ENCODE results near the gene ALS2CL.

Gene ALS2CL

GRCh38 chr3:46664971-46665762 is 28.3 kb downstream of the ALS2CL start:
- no peak for DNase-seq (ENCODE audit: low read depth in 2 of 3, low spot score in 2 of 3)

GRCh38 chr3:46664188-46664970 is 29.1 kb downstream of the ALS2CL start:
- no peak for DNase-seq (ENCODE audit: low read depth in 2 of 3, low spot score in 2 of 3)

GRCh38 chr3:46663591-46664135 is 29.8 kb downstream of the ALS2CL start:
- no peak for DNase-seq (ENCODE audit: low read depth in 2 of 3, low spot score in 2 of 3)

- DNase-seq (ENCODE audit: low read depth in 2 of 3, low spot score in 2 of 3), result no peak
Observed at GRCh38 chr3:46662771-46663551, 30.5 kb downstream of the ALS2CL start.

GRCh38 chr3:46661776-46662766 is 31.4 kb downstream of the ALS2CL start:
- DNase-seq (ENCODE audit: low read depth in 2 of 3, low spot score in 2 of 3), result no peak

- DNase-seq (ENCODE audit: low read depth in 2 of 3, low spot score in 2 of 3), result no peak
Observed at GRCh38 chr3:46660543-46661523, 32.6 kb downstream of the ALS2CL start.

- DNase-seq (ENCODE audit: low read depth in 2 of 3, low spot score in 2 of 3), result no peak
Observed at GRCh38 chr3:46660003-46660402, 33.5 kb downstream of the ALS2CL start.

GRCh38 chr3:46659285-46659684 is 34.2 kb downstream of the ALS2CL start:
- no peak for DNase-seq (ENCODE audit: low read depth in 2 of 3, low spot score in 2 of 3)

GRCh38 chr3:46656778-46657556 is 36.5 kb downstream of the ALS2CL start:
- DNase-seq (ENCODE audit: low read depth in 2 of 3, low spot score in 2 of 3), result no peak

- no peak for DNase-seq (ENCODE audit: low read depth in 2 of 3, low spot score in 2 of 3)
Observed at GRCh38 chr3:46655271-46655670, 38.2 kb downstream of the ALS2CL start.

GRCh38 chr3:46651084-46651483 is 42.4 kb downstream of the ALS2CL start:
- no peak for DNase-seq (ENCODE audit: low read depth in 2 of 3, low spot score in 2 of 3)

GRCh38 chr3:46649436-46649835 is 44.0 kb downstream of the ALS2CL start:
- no peak for DNase-seq (ENCODE audit: low read depth in 2 of 3, low spot score in 2 of 3)

GRCh38 chr3:46648096-46648495 is 45.4 kb downstream of the ALS2CL start:
- no peak for DNase-seq (ENCODE audit: low read depth in 2 of 3, low spot score in 2 of 3)

GRCh38 chr3:46646700-46647099 is 46.8 kb downstream of the ALS2CL start:
- DNase-seq (ENCODE audit: low read depth in 2 of 3, low spot score in 2 of 3), result no peak

GRCh38 chr3:46643701-46644100 is 49.8 kb downstream of the ALS2CL start:
- DNase-seq (ENCODE audit: low read depth in 2 of 3, low spot score in 2 of 3), result no peak

- DNase-seq (ENCODE audit: low read depth in 2 of 3, low spot score in 2 of 3), result no peak
Observed at GRCh38 chr3:46642971-46643370, 50.5 kb downstream of the ALS2CL start.

- DNase-seq (ENCODE audit: low read depth in 2 of 3, low spot score in 2 of 3), result no peak
Observed at GRCh38 chr3:46640927-46641326, 52.6 kb downstream of the ALS2CL start.

GRCh38 chr3:46639221-46639620 is 54.3 kb downstream of the ALS2CL start:
- no peak for DNase-seq (ENCODE audit: low read depth in 2 of 3, low spot score in 2 of 3)

Measured in activated CD8-positive, alpha-beta memory T cell treated with anti-CD3 and anti-CD28 coated beads for 48 hours (primary cell).